HepG2 (cell line): ENCODE data around the gene COASY. TPM values are rescaled to one million over a fixed set of nuclear protein-coding genes. Genes with fewer than 3 reads are reported as not detected.

ENCODE experiments used
- BHLHE40 ChIP-seq: IDR thresholded peaks from 2 replicates; pipeline ENCODE4 v1.6.1; 2011; ENCODE audit warnings: low read length, improper control_type of control experiment
- CHD4 ChIP-seq: fragments of 200-600 bp; sonication (generic); IDR thresholded peaks from 2 replicates; pipeline ENCODE4 v1.7.0; 2017; ENCODE audit warnings: mild to moderate bottlenecking, low read length, borderline replicate concordance
- HNF4G ChIP-seq, 2 experiments: sonication (generic) in 1 of 2; formaldehyde crosslinking in 1 of 2; IDR thresholded peaks; 2 replicates each; pipeline versions ENCODE4 v1.4.0 to v1.6.1; 2011 to 2020; ENCODE audit warnings: borderline replicate concordance in 2 of 2, low read depth in 2 of 2, mild to moderate bottlenecking in 2 of 2, low read length in 1 of 2, missing genetic modification reagents in 1 of 2, moderate library complexity in 1 of 2
- MYNN ChIP-seq: sonication (generic); formaldehyde crosslinking; IDR thresholded peaks from 2 replicates; pipeline ENCODE4 v1.4.0; 2020; ENCODE audit warnings: mild to moderate bottlenecking, low read depth, missing genetic modification reagents
- PITX1 ChIP-seq: sonication (generic); formaldehyde crosslinking; IDR thresholded peaks from 2 replicates; pipeline ENCODE4 v1.5.1; 2020; ENCODE audit warnings: mild to moderate bottlenecking, missing genetic modification reagents
- POLR2A ChIP-seq, 2 experiments: IDR thresholded peaks; 2 replicates each; pipeline ENCODE4 v1.6.1; 2011; ENCODE audit warnings: low read depth in 2 of 2, low read length in 2 of 2, mild to moderate bottlenecking in 1 of 2, moderate library complexity in 1 of 2; ENCODE audit not compliant: insufficient read depth in 1 of 2
- RELA ChIP-seq: sonication (generic); formaldehyde crosslinking; IDR thresholded peaks from 2 replicates; pipeline ENCODE4 v1.4.0; 2020; ENCODE audit warnings: missing genetic modification reagents
- SP140L ChIP-seq: sonication (generic); formaldehyde crosslinking; IDR thresholded peaks from 2 replicates; pipeline ENCODE4 v1.4.0; 2020; ENCODE audit warnings: missing genetic modification reagents, borderline replicate concordance
- SSRP1 ChIP-seq: IDR thresholded peaks from 2 replicates; pipeline ENCODE4 v1.6.1; 2016; ENCODE audit warnings: control low read depth
- TSC22D2 ChIP-seq: sonication (generic); formaldehyde crosslinking; IDR thresholded peaks from 2 replicates; pipeline ENCODE4 v1.5.1; 2020; ENCODE audit warnings: missing genetic modification reagents, mild to moderate bottlenecking, borderline replicate concordance
- ZFAT ChIP-seq: sonication (generic); formaldehyde crosslinking; conservative IDR thresholded peaks from 2 replicates; pipeline ENCODE4 v1.8.1; 2023; ENCODE audit warnings: missing genetic modification reagents, inconsistent platforms
- ZFX ChIP-seq: sonication (generic); formaldehyde crosslinking; IDR thresholded peaks from 2 replicates; pipeline ENCODE4 v1.4.0; 2020; ENCODE audit warnings: mild to moderate bottlenecking, low read depth, missing genetic modification reagents, moderate library complexity
- ZNF136 ChIP-seq: sonication (generic); formaldehyde crosslinking; IDR thresholded peaks from 2 replicates; pipeline ENCODE4 v1.8.1; 2022; ENCODE audit warnings: low read depth, mild to moderate bottlenecking, moderate library complexity, missing genetic modification reagents
- ZNF160 ChIP-seq: sonication (generic); formaldehyde crosslinking; IDR thresholded peaks from 2 replicates; pipeline ENCODE4 v1.8.0; 2022; ENCODE audit warnings: mild to moderate bottlenecking, inconsistent platforms, missing genetic modification reagents
- ZNF335 ChIP-seq: sonication (generic); formaldehyde crosslinking; IDR thresholded peaks from 2 replicates; pipeline ENCODE4 v1.4.0; 2020; ENCODE audit warnings: missing genetic modification reagents
- ZNF446 ChIP-seq: sonication (generic); formaldehyde crosslinking; IDR thresholded peaks from 2 replicates; pipeline ENCODE4 v1.5.0; 2020; ENCODE audit warnings: mild to moderate bottlenecking, missing genetic modification reagents
- ZNF564 ChIP-seq: sonication (generic); formaldehyde crosslinking; IDR thresholded peaks from 2 replicates; pipeline ENCODE4 v1.8.1; 2023; ENCODE audit warnings: mild to moderate bottlenecking, missing genetic modification reagents
- ZNF619 ChIP-seq: sonication (generic); formaldehyde crosslinking; IDR thresholded peaks from 2 replicates; pipeline ENCODE4 v1.4.0; 2020; ENCODE audit warnings: mild to moderate bottlenecking, missing genetic modification reagents
- ZNF772 ChIP-seq: sonication (generic); formaldehyde crosslinking; IDR thresholded peaks from 2 replicates; pipeline ENCODE4 v1.5.0; 2020; ENCODE audit warnings: mild to moderate bottlenecking, missing genetic modification reagents
- ZSCAN21 ChIP-seq: sonication (generic); formaldehyde crosslinking; IDR thresholded peaks from 2 replicates; pipeline ENCODE4 v1.8.0; 2022; ENCODE audit warnings: mild to moderate bottlenecking, missing genetic modification reagents, moderate library complexity, borderline replicate concordance
- ZSCAN9 ChIP-seq: IDR thresholded peaks from 2 replicates; pipeline ENCODE4 v1.6.1; 2016; ENCODE audit warnings: borderline replicate concordance
- polyA plus RNA-seq, 8 experiments: library from polyadenylated mRNA; depleted of rRNA in 3 of 8; stranded (reverse) in 7 of 8; unstranded in 1 of 8; fragments of >200 nt; fragmentation: Illumina TruSeq in 4 of 8; extraction: Trizol in 4 of 8; gene quantifications; 2 replicates each; pipeline versions ENCODE4 v1.2.1 to v1.2.3, GENCODE V29; 2011 to 2016; ENCODE audit warnings: low read depth in 4 of 8, missing spikeins in 1 of 8, mixed read lengths in 1 of 8; ENCODE audit not compliant: insufficient read depth in 1 of 8
- total RNA-seq, 5 experiments: library from RNA; depleted of rRNA; stranded (reverse); fragments of >200 nt; fragmentation: Illumina TruSeq; extraction: Trizol; gene quantifications; 2 replicates each; pipeline ENCODE4 v1.2.3, GENCODE V29; 2016; ENCODE audit warnings: low read depth in 1 of 5
- TF ChIP-seq, protein P1 (sequence below): sonication (generic); formaldehyde crosslinking; IDR thresholded peaks from 2 replicates; pipeline ENCODE4 v1.8.0; 2022; ENCODE audit warnings: low read depth, missing genetic modification reagents
- TF ChIP-seq, protein P2 (sequence below): sonication (generic); formaldehyde crosslinking; IDR thresholded peaks from 2 replicates; pipeline ENCODE4 v1.5.0; 2020; ENCODE audit warnings: missing genetic modification reagents
- TF ChIP-seq, protein P3 (sequence below): sonication (generic); formaldehyde crosslinking; IDR thresholded peaks from 2 replicates; pipeline ENCODE4 v1.4.0; 2020; ENCODE audit warnings: mild to moderate bottlenecking, missing genetic modification reagents
- TF ChIP-seq, protein P4 (sequence below): sonication (generic); formaldehyde crosslinking; IDR thresholded peaks from 2 replicates; pipeline ENCODE4 v1.8.1; 2023; ENCODE audit warnings: mild to moderate bottlenecking, missing genetic modification reagents

Gene COASY
- total and polyA plus RNA-seq, 2 of the 13 experiments (the other 11 are each of a cell fraction or from before 2014, with no cell fraction given) = 90.7 to 125 TPM

DNA sequence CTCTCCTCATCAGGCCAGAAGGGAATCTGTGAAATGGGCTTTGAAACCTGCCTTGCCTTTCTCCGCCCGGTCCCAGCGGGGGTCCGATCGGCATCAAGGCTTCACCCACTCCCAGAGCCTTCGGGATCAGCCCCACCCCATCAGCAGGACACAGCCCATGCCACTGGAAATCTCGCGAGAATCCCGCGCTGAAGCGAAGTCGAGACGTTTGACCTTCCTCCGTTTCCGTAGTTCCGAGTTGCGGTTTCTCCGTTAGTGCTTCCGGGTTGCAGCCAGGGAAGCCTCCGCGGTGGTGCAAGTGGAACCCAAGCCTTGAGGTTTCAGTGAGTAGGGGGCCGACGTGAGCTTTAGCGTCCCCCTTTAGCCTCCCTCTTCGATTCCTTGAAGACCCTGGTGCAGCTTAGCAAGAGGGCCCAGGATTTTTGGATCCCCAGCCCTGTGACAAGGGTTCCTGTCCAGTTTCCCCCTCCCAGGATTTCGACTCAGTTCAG lies at the start of gene COASY (continued):
- TF ChIP-seq SSRP1 (CRISPR knock-in tag) = no peak
- peak; percentile 60; the same call in 1 of the 2 replicates for TF ChIP-seq ZSCAN9 (CRISPR knock-in tag)
- peak; percentile 79; the same call in 1 of the 2 replicates for TF ChIP-seq ZNF619 (CRISPR knock-in tag)
- peak in 1 of 2 experiments; percentile 96; a peak in 2 of 4 replicates for TF ChIP-seq POLR2A (IDR thresholded peaks at IDR 0.05; ENCODE audit: insufficient read depth in 1 of 2, low read depth in 2 of 2, low read length in 2 of 2)
- TF ChIP-seq, protein P1, sequence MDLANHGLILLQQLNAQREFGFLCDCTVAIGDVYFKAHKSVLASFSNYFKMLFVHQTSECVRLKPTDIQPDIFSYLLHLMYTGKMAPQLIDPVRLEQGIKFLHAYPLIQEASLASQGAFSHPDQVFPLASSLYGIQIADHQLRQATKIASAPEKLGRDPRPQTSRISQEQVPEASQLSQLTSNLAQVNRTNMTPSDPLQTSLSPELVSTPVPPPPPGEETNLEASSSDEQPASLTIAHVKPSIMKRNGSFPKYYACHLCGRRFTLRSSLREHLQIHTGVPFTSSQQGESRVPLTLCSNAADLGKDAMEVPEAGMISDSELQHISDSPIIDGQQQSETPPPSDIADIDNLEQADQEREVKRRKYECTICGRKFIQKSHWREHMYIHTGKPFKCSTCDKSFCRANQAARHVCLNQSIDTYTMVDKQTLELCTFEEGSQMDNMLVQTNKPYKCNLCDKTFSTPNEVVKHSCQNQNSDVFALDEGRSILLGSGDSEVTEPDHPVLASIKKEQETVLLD = peak; percentile 91
- TF ChIP-seq, protein P2, sequence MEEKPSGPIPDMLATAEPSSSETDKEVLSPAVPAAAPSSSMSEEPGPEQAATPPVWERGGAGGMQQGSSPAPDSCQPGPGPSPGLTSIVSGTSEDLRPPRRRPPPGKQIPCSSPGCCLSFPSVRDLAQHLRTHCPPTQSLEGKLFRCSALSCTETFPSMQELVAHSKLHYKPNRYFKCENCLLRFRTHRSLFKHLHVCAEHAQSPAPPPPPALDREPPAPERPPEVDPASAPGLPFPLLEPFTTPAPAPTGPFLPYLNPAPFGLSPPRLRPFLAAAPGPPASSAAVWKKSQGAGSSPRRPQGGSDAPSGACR (CRISPR knock-in tag) = no peak; the same call in 1 of the 2 replicates
- 0 out of 2 replicates have a peak, but pooled peaks have one; percentile 51 for TF ChIP-seq ZNF136 (CRISPR knock-in tag)
- no peak for TF ChIP-seq MYNN
- TF ChIP-seq ZFAT = no peak
- peak; percentile 57; the same call in 1 of the 2 replicates for TF ChIP-seq ZNF160 (CRISPR knock-in tag)
- peak; percentile 81; the same call in 1 of the 2 replicates for TF ChIP-seq TSC22D2
- TF ChIP-seq ZFX (CRISPR knock-in tag) = peak; percentile 91
- no peak; the same call in 1 of the 2 replicates for TF ChIP-seq ZNF446 (CRISPR knock-in tag)
- peak; percentile 37; the same call in 1 of the 2 replicates for TF ChIP-seq HNF4G (IDR thresholded peaks at IDR 0.05; ENCODE audit: borderline replicate concordance, low read depth, low read length)
- no peak; the same call in 1 of the 2 replicates for TF ChIP-seq HNF4G (CRISPR knock-in tag; IDR thresholded peaks at IDR 0.05; ENCODE audit: borderline replicate concordance, low read depth)
- TF ChIP-seq, protein P3, sequence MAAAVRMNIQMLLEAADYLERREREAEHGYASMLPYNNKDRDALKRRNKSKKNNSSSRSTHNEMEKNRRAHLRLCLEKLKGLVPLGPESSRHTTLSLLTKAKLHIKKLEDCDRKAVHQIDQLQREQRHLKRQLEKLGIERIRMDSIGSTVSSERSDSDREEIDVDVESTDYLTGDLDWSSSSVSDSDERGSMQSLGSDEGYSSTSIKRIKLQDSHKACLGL (CRISPR knock-in tag) = no peak
- TF ChIP-seq ZNF564 = peak; percentile 77; the same call in 1 of the 2 replicates
- peak; percentile 3; the same call in 1 of the 2 replicates for TF ChIP-seq CHD4
- peak; percentile 86; the same call in 1 of the 2 replicates for TF ChIP-seq ZNF772 (CRISPR knock-in tag)
- TF ChIP-seq ZSCAN21 (CRISPR knock-in tag) = 0 out of 2 replicates have a peak, but pooled peaks have one; percentile 43
- TF ChIP-seq, protein P4, sequence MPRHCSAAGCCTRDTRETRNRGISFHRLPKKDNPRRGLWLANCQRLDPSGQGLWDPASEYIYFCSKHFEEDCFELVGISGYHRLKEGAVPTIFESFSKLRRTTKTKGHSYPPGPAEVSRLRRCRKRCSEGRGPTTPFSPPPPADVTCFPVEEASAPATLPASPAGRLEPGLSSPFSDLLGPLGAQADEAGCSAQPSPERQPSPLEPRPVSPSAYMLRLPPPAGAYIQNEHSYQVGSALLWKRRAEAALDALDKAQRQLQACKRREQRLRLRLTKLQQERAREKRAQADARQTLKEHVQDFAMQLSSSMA = 0 out of 2 replicates have a peak, but pooled peaks have one; percentile 70
- TF ChIP-seq SP140L (CRISPR knock-in tag) = no peak
- 0 out of 2 replicates have a peak, but pooled peaks have one; percentile 82 for TF ChIP-seq RELA (CRISPR knock-in tag)
- TF ChIP-seq BHLHE40 = no peak; the same call in 1 of the 2 replicates
- TF ChIP-seq ZNF335 (CRISPR knock-in tag) = no peak; the same call in none of the 2 replicates
- peak; percentile 70; the same call in 1 of the 2 replicates for TF ChIP-seq PITX1 (CRISPR knock-in tag)
